GM21526 (cell line): Measurements from ENCODE around the gene PLAC9.
"Not testable (repeated sequence)": the region's sequence is repeated elsewhere in the genome, so short reads cannot be mapped to it uniquely, and the experiment has no call there.

Experiments used
- ATAC-seq: cut with Tn5 transposase; IDR thresholded peaks from one replicate; pipeline ENCODE4 v1.9.1; 2021; ENCODE audit warnings: moderate library complexity; ENCODE audit not compliant: unreplicated experiment, low FRiP score

The PLAC9 gene

GRCh38 chr10:80132299-80133139 is at the start of gene PLAC9:
Gene PLAC9, plus strand, starts transcription at chr10:80132730. Its CDS starts 33 bp downstream, at chr10:80132763.
- ATAC-seq = no peak

GRCh38 chr10:80090121-80090520 is 42.4 kb upstream of the PLAC9 start:
- no peak for ATAC-seq

DNA sequence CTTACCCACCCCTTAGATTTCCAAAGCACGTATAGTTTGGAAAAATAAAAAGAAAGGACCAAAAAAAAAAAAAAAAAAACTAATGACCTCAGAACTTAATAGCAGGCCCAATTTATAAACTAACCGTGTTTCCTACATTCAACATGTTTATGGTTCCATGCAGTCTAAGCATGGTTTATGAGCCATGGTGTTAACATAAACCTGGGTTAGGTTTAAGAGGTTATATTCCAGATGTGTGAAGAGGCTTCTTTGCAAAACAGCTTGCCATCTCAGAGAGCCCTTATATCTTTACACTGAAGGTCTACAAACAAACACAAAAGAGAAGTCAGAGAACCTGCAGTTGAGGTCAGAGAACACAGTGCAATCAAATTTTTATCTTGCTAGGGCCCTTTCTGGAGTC is 38.3 kb upstream of the PLAC9 start:
- no peak for ATAC-seq

DNA sequence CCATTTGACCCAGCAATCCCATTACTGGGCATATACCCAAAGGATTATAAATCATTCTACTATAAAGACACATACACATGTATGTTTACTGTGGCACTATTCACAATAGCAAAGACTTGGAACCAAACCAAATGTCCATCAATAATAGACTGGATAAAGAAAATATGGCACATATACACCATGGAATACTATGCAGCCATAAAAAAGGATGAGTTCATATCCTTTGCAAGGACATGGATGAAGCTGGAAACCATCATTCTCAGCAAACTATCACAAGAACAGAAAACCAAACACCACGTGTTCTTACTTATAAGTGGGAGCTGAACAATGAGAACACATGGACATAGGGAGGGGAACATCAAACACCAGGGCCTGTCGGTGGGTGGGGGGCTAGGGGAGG is 34.3 kb upstream of the PLAC9 start:
- not testable (repeated sequence) for ATAC-seq

DNA sequence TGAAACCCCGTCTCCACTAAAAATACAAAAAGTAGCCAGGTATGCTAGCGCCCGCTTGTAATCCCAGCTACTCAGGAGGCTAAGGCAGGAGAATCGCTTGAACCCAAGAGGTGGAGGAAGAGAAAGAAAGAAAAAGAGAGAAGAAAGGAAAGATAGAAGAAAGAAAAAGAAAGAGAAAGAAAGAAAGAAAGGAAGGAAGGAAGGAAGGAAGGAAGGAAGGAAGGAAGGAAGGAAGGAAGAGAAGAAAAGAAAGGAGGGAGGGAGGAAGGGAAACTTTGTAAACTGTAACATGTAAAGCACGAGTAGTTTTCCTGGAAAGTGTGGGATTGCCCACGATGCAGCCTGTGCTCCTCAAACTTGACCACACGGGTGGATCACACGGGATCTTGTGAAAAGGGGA is 33.2 kb upstream of the PLAC9 start:
- not testable (repeated sequence) for ATAC-seq

DNA sequence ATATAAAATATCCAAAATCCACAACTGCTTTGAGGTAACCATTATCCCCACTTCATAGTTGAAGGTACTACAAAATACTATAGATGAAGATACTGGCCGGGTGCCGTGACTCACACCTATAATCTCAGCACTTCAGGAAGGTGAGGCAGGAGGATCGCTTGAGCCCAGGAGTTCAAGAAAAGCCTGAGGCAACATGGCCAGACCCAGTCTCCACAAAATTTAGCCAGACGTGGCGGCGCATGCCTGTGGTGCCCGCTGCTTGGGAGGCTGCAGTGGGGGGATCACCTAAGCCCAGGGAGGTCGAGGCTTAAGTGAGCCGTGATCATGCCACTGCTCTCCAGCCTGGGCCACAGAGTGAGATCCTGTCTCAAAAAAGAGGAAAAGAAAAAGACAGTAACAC is 32.4 kb upstream of the PLAC9 start:
- ATAC-seq = no peak

DNA sequence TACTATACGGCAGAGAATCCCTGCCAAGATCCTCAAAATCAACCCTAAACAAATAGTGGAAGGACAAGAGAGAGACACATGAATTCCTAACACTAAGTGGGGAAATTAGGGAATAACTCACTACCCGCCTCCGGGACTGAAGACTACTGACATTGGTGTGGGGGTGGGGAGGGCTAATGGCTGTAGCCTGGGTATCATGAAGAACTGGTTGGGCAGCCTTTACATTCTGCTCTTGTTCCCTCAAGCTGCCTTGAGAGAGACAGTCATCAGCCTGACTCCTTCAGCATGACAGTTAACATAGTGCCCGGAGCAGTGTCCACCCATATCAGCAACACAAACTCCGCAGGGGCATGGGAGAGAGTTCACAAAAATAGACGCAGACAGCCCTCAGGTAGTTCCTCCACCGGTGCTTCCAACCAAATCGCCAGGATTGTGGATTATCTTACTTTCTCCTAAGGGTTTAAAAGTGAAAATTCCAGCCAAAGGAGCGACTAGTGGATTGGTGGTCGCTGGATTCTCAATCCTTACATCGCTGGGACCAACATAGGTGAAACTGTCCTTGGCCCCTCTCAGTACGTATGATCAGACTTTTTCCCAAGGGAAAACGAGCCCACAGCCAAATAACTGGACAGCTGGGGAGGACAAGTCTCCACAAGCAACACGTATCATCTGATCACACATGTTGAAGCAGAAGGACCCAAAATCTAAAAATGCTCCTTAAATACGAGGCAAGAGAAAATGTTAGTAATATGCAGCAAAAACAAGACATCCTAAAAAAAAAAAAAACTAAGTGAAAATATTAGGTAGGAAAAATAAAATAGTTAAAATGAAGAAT is 31.5 kb upstream of the PLAC9 start:
- no peak for ATAC-seq

GRCh38 chr10:80104066-80104926 is 28.2 kb upstream of the PLAC9 start:
- peak; percentile 61 for ATAC-seq

DNA sequence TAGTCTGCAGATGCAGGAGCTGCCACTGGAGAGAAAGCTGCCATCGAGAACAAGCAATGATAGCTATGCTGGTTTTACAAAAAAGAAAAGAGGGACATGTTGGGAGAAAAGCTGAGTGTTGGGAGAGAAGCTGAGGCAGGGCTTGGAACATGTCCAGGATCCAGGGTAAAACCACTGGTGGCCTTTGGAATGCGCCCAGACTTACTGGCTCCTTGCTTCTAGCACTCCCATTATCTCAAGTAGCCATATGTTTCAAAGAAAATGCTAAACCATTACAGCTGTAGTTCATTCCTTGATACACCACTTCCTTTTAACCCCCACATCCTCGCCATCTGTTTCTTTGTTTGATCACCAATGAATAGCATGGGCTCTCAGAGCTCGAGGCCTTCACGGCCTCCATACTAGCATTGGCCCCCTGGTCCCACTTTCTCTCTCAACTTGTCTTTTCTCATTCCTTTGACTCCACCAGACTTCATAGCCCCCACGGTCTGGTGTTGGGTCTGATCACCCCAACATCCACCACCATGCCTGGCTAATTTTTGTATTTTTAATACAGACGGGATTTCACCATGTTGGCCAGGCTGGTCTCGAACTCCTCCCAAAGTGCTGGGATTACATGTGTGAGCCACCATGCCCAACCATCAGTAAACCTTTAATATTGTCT is 23.8 kb upstream of the PLAC9 start:
- ATAC-seq = no peak

GRCh38 chr10:80110986-80111385 is 21.5 kb upstream of the PLAC9 start:
- ATAC-seq = no peak

- no peak for ATAC-seq
Measured at GRCh38 chr10:80118669-80119068, 13.9 kb upstream of the PLAC9 start.

DNA sequence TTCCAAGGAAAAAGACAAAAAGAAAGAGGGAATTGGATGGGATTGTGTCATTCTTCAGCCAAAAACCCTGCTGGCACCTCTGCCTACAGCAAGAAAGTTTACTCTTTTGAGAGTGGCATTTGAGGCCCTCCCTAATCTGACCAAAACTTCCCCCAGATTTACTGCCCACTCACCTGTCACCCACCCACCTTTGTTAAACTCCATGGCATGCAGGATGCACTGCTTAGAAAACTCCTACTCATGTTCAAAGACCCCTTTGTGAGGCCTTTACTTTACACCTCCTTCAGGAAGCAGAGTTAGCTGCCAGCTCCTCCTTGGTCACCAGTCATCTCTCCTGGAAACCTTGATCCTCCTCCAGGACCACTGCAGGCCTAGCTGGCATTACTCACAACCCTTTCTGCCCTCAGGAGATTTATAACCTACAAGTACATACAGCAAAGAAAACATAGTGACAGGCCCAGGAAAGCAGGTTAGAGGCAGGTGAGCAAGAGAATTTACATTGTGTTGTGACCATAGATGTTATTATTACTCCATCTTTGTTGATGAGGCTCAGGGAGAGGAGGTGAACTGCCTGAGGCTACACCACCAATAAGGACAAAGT is 10.3 kb upstream of the PLAC9 start:
- no peak for ATAC-seq

DNA sequence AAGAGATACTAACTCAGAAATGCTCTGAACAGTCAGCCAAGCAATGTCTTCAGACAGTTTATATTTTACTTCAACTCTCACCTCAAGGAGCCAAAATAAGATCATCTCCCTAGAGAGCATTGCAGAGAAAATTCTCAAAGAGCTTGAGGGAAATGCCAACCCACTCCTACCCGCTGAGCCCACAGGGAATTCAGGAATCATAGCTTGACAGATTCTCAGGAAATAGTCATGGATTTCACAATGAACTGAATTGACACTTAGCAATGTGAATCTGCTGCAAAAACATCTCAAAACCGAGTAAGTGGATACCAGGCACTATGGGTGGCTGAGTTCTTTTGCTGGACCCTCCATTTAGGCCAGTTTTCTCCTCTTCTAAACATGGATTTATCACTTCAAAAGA is 9.8 kb upstream of the PLAC9 start:
- no peak for ATAC-seq

DNA sequence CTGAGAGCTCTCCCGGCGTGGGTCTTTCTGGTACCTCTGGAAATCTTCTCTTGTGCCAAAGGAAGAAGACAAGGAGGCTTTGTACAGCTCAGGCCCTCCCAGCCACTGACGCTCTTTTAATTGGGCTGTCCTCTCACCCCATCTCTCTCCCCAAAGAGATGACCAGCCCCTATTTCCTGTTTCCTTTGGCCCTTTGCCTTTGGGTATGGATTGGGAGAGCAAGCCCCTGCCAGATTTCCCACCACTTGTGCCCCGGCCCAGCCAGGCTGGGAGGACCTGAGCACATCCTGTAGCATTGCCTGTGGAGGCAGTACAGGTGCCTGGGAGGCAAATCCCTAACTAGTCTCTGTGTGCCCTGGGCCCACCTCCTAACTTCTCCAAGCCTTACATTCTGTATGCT is 5.7 kb upstream of the PLAC9 start:
- no peak for ATAC-seq

DNA sequence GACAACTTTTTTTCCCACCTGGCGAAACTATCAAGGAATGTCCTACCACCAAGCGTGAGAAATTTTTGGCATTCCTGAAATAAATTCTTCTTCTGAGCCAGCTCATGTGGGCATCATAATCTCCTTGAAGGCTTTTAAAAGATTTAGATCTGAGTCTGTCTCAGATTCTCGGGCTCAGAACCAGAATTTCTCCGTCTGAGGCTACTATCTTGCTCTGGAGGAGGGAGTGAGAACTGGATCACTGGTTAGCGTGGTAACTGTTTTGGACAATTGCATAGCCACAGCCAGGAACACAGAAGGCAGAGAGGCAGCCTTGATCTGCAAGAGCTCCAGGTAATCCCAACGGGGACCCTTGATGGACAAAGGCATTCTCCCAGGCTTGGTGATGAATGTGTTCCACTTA is 1.0 kb upstream of the PLAC9 start:
- ATAC-seq = no peak

DNA sequence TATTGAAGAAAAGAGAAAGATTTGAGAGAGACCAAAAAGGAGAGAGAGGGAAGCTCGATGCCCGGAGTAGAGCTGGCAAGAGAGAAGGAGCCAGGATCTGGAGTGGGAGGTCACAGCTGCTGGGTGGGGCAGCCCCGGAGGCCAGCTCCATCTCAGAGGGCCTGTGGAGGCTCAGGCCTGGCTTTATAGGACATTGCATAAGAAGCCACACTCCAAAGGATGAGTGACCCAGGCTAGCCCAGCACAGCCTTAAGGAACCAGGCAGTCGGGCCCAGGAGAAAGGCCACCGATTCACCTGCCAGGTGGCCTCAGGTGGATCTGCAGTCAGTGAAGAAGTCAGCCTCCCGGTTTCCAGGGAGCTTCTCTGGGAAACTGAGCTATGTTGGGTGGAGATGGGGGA is 676 bp downstream of the PLAC9 start:
- ATAC-seq = no peak

- ATAC-seq = not testable (repeated sequence)
Measured at GRCh38 chr10:80133687-80134086, 1.2 kb downstream of the PLAC9 start.

- ATAC-seq = no peak
Measured at GRCh38 chr10:80136134-80136571, 3.6 kb downstream of the PLAC9 start.

- ATAC-seq = no peak
Measured at GRCh38 chr10:80137031-80137862, 4.7 kb downstream of the PLAC9 start.
